ENCODE results near the gene EXOC1.

GRCh38 chr4:55920571-55920970 lies 67.1 kb downstream of the EXOC1 start:
- TF ChIP-seq, protein P1, sequence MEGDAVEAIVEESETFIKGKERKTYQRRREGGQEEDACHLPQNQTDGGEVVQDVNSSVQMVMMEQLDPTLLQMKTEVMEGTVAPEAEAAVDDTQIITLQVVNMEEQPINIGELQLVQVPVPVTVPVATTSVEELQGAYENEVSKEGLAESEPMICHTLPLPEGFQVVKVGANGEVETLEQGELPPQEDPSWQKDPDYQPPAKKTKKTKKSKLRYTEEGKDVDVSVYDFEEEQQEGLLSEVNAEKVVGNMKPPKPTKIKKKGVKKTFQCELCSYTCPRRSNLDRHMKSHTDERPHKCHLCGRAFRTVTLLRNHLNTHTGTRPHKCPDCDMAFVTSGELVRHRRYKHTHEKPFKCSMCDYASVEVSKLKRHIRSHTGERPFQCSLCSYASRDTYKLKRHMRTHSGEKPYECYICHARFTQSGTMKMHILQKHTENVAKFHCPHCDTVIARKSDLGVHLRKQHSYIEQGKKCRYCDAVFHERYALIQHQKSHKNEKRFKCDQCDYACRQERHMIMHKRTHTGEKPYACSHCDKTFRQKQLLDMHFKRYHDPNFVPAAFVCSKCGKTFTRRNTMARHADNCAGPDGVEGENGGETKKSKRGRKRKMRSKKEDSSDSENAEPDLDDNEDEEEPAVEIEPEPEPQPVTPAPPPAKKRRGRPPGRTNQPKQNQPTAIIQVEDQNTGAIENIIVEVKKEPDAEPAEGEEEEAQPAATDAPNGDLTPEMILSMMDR (IDR thresholded peaks at IDR 0.05; ENCODE audit: low read depth, low read length, missing input control): no peak
- TF ChIP-seq SP1 (IDR thresholded peaks at IDR 0.05) (no peak), MAX (IDR thresholded peaks at IDR 0.05) (no peak), NR2F2 (IDR thresholded peaks at IDR 0.05) (no peak), ATF3 (IDR thresholded peaks at IDR 0.05) (no peak), HNF4G (IDR thresholded peaks at IDR 0.05) (no peak), RAD21 (IDR thresholded peaks at IDR 0.05) (no peak), GABPA (IDR thresholded peaks at IDR 0.05 in 1 of 2, conservative IDR thresholded peaks at IDR 0.05 in 1 of 2) (no peak), EGR1 (IDR thresholded peaks at IDR 0.05; ENCODE audit: low read depth in 2 of 2) (no peak), ZBTB33 (IDR thresholded peaks at IDR 0.05) (no peak)
- TF ChIP-seq, protein P2, sequence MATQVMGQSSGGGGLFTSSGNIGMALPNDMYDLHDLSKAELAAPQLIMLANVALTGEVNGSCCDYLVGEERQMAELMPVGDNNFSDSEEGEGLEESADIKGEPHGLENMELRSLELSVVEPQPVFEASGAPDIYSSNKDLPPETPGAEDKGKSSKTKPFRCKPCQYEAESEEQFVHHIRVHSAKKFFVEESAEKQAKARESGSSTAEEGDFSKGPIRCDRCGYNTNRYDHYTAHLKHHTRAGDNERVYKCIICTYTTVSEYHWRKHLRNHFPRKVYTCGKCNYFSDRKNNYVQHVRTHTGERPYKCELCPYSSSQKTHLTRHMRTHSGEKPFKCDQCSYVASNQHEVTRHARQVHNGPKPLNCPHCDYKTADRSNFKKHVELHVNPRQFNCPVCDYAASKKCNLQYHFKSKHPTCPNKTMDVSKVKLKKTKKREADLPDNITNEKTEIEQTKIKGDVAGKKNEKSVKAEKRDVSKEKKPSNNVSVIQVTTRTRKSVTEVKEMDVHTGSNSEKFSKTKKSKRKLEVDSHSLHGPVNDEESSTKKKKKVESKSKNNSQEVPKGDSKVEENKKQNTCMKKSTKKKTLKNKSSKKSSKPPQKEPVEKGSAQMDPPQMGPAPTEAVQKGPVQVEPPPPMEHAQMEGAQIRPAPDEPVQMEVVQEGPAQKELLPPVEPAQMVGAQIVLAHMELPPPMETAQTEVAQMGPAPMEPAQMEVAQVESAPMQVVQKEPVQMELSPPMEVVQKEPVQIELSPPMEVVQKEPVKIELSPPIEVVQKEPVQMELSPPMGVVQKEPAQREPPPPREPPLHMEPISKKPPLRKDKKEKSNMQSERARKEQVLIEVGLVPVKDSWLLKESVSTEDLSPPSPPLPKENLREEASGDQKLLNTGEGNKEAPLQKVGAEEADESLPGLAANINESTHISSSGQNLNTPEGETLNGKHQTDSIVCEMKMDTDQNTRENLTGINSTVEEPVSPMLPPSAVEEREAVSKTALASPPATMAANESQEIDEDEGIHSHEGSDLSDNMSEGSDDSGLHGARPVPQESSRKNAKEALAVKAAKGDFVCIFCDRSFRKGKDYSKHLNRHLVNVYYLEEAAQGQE (IDR thresholded peaks at IDR 0.05): no peak

Measured in liver (tissue), 3 donors.